Heart left ventricle (tissue), 13 donors: ENCODE results near the gene KIF13A.

Experiments
- POLR2A ChIP-seq, 2 donors: fragments of 450-650 bp; IDR thresholded peaks; one replicate each; pipeline ENCODE4 v1.6.1; 2017; ENCODE audit warnings: antibody characterized with exemption in 2 of 2, mild to moderate bottlenecking in 2 of 2, moderate library complexity in 2 of 2
- TF ChIP-seq, protein P1 (sequence below), 12 donors: fragments of 200-600 bp; sonication (generic) in 4 of 12; IDR thresholded peaks; one replicate each; pipeline versions ENCODE4 v1.5.0 to v1.8.0; 2018 to 2022; ENCODE audit warnings: antibody characterized with exemption in 12 of 12, mild to moderate bottlenecking in 5 of 12
- donor health status: ischemic (EF 13 %, LVEDD 7.1; RV severe dilation, severe dysfunction).
- donor health status: DM: no; HTN: yes; CAD: no.
- donor health status: DM: no; HTN: no; CAD: no.
- donor health status: ischemic (EF 25% LVEDD 6.9; RV normal size, moderate dysfunction).
- donor health status: ischemic (EF 25% LVEDD 5.7; RV mildly dilated, moderate dysfunction).
- donor health status: ischemic (EF 35%, LVEDD 5.7; RV mildly dilated, moderate dysfunction).
- donor health status: nonischemic (EF 11% LVEDD 7.7; RV severe dilation, severe dysfunction).
- donor health status: DM: yes; HTN: yes; CAD: no.
- donor health status: PGD.
- donor health status: ischemic (EF 29% LVEDD 5.4; RV normal size, mild dysfunction).
- donor health status: nonischemic (EF 23%, LVEDD 6.1; RV moderate dilation, normal function).

DNA sequence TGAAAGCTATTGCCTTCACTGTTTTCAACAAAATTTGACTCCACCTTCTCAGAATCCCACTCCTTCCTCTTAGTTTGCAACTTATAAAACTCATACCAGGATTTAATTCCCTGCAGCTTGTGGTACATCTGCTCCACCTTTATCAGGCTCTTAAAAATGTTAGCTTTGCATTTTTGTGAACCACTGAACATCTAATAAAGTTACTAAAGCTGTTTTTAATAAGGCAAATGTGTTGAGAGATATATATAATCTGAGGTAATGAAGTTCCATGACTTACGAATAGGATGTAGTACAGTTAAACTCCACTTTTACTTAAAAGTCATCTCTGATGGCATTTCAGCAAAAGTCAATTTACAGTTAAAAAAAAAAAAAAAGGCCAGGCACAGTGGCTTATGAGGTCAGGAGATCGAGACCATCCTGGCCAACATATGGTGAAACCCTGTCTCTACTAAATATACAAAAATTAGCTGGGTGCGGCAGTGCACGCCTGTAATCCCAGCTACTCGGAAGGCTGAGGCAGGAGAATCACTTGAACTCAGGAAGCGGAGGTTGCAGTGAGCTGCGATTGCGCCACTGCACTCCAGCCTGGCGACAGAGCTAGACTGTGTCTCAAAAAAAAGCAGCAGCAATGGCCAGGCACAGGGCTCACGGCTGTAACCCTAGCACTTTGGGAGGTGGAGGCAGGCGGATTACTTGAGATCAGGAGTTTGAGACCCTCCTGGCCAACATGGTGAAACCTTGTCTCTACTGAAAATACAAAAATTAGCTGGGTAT, 106.2 kb downstream of the KIF13A start:
- TF ChIP-seq, protein P1, sequence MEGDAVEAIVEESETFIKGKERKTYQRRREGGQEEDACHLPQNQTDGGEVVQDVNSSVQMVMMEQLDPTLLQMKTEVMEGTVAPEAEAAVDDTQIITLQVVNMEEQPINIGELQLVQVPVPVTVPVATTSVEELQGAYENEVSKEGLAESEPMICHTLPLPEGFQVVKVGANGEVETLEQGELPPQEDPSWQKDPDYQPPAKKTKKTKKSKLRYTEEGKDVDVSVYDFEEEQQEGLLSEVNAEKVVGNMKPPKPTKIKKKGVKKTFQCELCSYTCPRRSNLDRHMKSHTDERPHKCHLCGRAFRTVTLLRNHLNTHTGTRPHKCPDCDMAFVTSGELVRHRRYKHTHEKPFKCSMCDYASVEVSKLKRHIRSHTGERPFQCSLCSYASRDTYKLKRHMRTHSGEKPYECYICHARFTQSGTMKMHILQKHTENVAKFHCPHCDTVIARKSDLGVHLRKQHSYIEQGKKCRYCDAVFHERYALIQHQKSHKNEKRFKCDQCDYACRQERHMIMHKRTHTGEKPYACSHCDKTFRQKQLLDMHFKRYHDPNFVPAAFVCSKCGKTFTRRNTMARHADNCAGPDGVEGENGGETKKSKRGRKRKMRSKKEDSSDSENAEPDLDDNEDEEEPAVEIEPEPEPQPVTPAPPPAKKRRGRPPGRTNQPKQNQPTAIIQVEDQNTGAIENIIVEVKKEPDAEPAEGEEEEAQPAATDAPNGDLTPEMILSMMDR (IDR thresholded peaks at IDR 0.05) = no peak
- no peak for TF ChIP-seq POLR2A (IDR thresholded peaks at IDR 0.05)
